GM12892 (cell line): ENCODE results near the gene SDK2.

Experiments
- DNase-seq: peaks from one replicate; pipeline ENCODE4 v3.0.0; 2011; ENCODE audit not compliant: insufficient read length
- FAIRE-seq: peaks from 2 replicates; lab custom pipeline; 2011; peaks lifted over from hg19 to GRCh38; lab: Jason Lieb, UNC
- POLR2A ChIP-seq: IDR thresholded peaks from 2 replicates; pipeline ENCODE4 v1.6.1; 2011; ENCODE audit warnings: low read depth, low read length, control low read depth
- POLR2AphosphoS5 ChIP-seq: IDR thresholded peaks from 2 replicates; pipeline ENCODE4 v1.6.1; 2011; ENCODE audit warnings: low read depth, low read length, control low read depth
- TAF1 ChIP-seq: IDR thresholded peaks from 2 replicates; pipeline ENCODE4 v1.6.1; 2011; ENCODE audit warnings: low read depth, mild to moderate bottlenecking, control low read depth, low read length, borderline replicate concordance

Gene SDK2

DNA sequence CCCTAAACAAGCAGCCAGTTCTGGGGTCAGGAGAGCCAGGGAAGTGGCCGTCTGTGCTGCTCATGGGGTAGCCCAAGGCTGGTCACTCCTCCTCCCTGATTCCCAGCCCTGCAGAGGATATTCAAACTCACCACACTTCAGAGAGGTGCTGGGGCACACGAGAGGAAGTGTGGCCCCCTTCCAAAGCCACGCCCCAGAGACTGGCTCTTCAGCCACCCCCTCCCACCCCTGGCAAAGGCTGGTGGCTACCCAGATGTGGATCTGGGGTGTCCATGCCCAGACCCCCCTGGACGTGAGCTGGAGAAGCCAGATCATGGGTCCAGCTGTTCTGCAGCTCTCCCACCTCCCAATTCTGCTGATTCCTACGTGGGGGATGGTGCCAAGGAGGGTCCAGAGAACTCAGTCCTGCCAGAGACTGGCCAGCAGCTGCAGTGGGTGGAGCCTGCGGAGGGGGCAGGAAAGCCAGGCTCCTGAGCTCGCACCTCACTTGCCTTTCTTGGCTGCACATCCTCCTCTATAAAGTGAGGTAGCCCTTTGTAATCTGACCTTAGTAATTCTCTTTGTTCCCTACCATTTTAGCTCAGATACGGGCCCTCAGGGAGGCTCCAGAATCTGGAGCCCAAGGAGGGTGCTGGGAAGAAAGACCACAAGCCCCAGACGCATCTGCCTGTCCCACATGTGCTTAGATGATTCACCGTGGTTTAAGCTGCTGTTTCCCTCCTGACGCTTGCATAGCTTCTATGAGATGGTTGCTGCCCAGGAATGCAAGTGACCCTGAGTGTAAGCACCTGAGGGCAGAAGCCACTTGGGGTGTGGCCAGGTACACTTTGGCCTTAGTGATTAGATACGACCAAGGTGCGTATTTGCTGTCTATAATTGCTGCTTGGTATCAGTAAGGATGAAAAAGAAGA, 15.3 kb downstream of the SDK2 start:
- no peak for FAIRE-seq
- TF ChIP-seq POLR2AphosphoS5 = no peak
- TF ChIP-seq TAF1 = no peak
- TF ChIP-seq POLR2A = no peak

GRCh38 chr17:73625991-73626673, 18.1 kb downstream of the SDK2 start:
- FAIRE-seq (no peak), DNase-seq (no peak)
- no peak for TF ChIP-seq TAF1
- no peak for TF ChIP-seq POLR2AphosphoS5
- TF ChIP-seq POLR2A = no peak

More for the DNA sequence above, 15.3 kb downstream of the SDK2 start:
- no peak for DNase-seq

DNA sequence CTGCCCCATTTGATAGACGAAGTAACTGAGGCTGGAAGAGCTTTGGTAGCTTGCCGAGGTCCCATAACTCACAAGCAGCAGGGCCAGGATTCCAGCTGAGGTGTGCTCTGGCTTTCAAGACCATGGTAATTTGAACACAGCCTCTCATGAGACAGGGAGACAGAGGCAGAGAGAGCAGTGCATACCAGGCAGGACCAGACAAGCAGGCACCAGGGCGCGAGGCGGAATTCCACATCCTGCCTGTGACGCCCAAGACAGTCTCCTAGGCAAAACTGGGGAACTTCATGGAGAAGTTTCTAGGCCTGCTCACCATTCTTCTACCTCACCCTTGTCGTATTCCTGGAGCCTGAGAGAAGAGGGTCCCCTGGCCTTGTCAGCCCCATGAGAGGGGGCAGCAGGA, 19.2 kb downstream of the SDK2 start:
- DNase-seq (no peak), FAIRE-seq (no peak)
- TF ChIP-seq TAF1 = no peak
- TF ChIP-seq POLR2A = no peak
- no peak for TF ChIP-seq POLR2AphosphoS5

DNA sequence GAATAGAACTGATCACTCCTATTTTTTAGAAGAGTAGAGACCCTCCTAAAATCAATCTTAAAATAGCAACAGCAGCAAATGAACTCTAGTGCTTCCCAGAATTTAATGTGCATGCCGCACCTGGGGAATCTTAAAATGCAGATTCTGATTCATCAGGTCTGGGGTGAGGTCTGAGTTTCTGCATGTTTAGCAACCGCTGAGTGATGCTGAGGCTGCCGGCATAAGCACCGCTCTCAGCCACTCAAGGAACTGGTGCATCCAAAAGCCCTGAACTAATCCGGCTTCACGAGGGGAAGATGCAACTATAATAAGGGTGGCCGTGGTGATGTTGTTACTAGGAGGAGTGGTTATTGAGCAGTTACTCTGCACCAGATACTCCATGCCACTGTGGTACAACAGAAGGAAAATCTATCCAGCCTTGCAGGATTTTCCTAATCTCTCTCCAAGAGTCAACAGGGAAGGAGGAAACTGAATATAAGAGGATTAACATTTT, 19.7 kb downstream of the SDK2 start:
- TF ChIP-seq POLR2A (no peak), TAF1 (no peak), POLR2AphosphoS5 (no peak)
- DNase-seq (no peak), FAIRE-seq (no peak)

DNA sequence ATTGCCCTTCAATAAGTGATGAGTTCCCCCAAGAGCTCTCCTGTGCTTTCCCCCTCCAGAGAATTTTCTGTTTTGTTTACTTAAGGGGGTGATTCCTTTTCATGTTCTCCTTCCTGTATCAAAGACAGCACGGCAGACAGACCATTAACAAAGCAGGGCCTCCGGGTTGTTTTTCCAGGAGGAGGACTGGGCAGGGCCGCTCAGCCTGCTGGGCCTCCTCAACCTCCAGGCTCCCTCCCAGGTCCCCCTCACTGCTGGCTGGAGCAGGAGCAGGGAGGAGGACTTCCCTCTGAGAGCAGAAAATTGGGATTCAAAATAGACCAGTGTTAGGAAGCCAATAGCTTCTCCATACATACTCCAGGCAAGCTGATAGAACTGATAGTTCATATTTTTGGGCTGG, 20.4 kb downstream of the SDK2 start:
- TF ChIP-seq TAF1 (no peak), POLR2AphosphoS5 (no peak), POLR2A (no peak)
- DNase-seq (no peak), FAIRE-seq (no peak)

DNA sequence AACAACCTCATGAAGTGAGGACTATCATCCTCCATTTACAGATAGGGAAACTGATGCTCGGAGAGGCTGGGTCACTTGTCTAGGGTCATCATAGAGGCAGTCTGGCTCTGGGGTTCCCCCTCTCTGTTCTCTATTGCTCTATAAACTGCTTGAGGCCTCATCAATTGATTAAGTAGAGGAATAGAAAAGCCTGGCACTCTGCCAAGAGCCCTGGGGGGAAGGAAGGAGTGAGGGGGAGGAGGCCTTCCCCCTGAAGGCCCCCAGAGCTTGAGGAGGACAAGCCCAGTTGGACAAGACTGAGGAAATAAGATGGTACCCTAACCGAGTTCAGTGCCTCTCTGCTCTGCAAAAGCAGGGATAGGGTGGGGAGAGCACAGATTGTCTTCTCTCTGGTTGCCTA, 21.0 kb downstream of the SDK2 start:
- DNase-seq (no peak), FAIRE-seq (no peak)
- TF ChIP-seq POLR2AphosphoS5 = no peak
- TF ChIP-seq TAF1 = no peak
- TF ChIP-seq POLR2A = no peak

DNA sequence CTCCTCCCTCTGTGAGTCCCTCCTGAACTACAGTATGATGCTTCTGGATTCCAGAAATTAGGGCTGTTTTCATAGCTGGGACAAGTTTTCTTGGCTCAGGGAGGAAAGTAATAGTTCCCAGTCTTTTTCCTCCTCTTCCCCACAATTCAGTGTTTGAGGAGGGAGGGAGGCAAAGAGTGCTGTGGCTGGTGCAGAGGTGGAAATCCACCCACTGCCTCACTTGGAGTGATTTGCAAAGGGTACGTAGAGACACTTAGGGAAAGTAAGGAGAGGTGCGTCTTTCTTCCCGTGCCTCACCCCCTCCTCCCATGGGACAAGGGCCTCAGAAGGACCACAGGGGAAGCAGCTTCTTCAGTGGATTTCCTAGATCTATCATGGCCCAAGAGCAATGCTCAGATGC, 21.9 kb downstream of the SDK2 start:
- no peak for FAIRE-seq
- DNase-seq = no peak

GRCh38 chr17:73621685-73622084, 22.6 kb downstream of the SDK2 start:
- no peak for TF ChIP-seq TAF1
- no peak for TF ChIP-seq POLR2AphosphoS5
- no peak for TF ChIP-seq POLR2A
- FAIRE-seq (no peak), DNase-seq (no peak)

More for the DNA sequence above, 21.9 kb downstream of the SDK2 start:
- no peak for TF ChIP-seq TAF1
- TF ChIP-seq POLR2A = no peak
- TF ChIP-seq POLR2AphosphoS5 = no peak

DNA sequence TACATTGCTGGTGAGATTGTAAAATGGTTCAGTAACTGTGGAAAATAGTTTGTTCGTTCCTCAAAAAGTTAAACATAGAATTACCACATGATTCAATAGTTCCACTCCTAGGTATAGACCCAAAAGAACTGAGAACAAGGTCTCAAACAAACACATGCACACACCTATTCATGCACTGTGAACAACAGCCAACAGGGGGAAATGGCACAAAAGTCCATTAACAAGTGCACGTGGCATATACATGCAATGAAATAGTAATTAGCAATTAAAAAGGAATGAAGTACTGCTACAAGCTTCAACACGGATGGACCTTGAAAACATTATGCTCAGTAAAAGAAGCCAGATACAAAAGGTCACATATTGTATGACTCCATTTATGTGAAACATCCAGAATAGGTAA, 23.8 kb downstream of the SDK2 start:
- no peak for FAIRE-seq
- TF ChIP-seq POLR2AphosphoS5 (no peak), POLR2A (no peak), TAF1 (no peak)
- DNase-seq = no peak

DNA sequence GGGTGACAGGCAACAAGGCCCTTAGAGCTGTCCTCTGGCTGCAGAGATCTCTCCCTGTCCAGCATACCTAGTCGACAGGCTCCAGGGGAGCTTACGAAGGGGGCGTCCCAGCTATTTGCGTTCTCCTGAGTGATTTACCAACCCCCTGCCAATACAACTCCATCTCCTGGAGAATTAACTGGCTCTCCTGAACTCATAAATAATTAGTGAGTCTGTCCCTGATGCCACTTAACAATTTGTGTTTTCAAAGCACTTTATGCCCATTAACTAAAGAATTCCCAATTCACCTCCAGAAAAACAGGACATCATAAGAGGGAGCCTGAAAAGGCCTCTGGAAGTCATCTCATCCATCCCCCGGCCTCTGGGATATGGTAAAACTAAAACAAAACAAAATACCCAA, 26.7 kb downstream of the SDK2 start:
- TF ChIP-seq POLR2AphosphoS5 (no peak), POLR2A (no peak), TAF1 (no peak)
- FAIRE-seq (no peak), DNase-seq (no peak)

DNA sequence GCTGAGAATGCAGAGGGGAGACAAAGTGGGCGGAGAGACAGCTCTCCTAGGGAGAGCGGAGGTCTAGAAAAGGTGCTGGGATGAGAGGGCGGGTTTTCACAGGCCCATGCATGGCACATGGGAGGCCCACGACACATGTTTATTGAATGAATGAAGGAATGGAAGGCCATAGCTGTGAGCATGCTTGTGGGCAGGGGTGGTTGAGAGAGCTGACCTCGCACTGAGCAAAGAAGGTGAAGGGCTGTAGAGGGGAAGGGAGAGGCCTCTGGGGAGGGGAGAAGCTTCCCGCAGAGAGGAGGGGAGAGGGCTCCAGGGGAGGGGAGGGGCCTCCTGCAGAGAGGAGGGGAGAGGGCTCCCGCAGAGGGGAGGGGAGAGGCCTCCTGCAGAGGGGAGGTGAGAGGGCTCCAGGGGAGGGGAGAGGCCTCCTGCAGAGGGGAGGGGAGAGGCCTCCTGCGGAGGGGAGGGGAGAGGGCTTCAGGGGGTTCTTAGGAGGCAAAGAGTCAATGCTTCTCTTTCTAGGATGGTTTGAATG, 27.3 kb downstream of the SDK2 start:
- no peak for DNase-seq
- TF ChIP-seq POLR2AphosphoS5 (no peak), POLR2A (no peak), TAF1 (no peak)

More for the DNA sequence above, 27.3 kb downstream of the SDK2 start:
- no peak for FAIRE-seq
